ENCODE data around the gene UNC13B. TPM values are rescaled to one million over a fixed set of nuclear protein-coding genes. Genes with fewer than 3 reads are reported as not detected.

Gene UNC13B
- total RNA-seq, 4 donors from 2014 or later, result 19.1 to 46.9 (median 35.1) TPM

- intact Hi-C loops (cut with DNase I), result no loop called here
- peaks cover 0 to 2% of the 10 kb centered on the region in 2 donors for H3K36me3 ChIP-seq
- WGBS, 2 donors, result 60 to 78% methylated on average over 3 of the region's 3 CpGs
- H3K4me3 ChIP-seq (replicated peaks in 1 of 3), result no peak overlapping the region
- H3K4me1 ChIP-seq, result no peaks in the 10 kb centered on the region
- H3K27me3 ChIP-seq, result no peaks in the 10 kb centered on the region
- no peak for DNase-seq
- no peaks in the 10 kb centered on the region for H3K9me3 ChIP-seq
- H3K27ac ChIP-seq, result no peak overlapping the region
- TF ChIP-seq POLR2A (IDR thresholded peaks at IDR 0.05) (no peak), CTCF (IDR thresholded peaks at IDR 0.05) (no peak)
These were observed 203.2 kb downstream of the UNC13B start for GRCh38 chr9:35364817-35365585.

GRCh38 chr9:35366627-35367026 lies 204.8 kb downstream of the UNC13B start:
- peaks cover 0 to 7% of the 10 kb centered on the region in 2 donors for H3K36me3 ChIP-seq
- H3K4me1 ChIP-seq, result no peaks in the 10 kb centered on the region
- H3K4me3 ChIP-seq (replicated peaks in 1 of 3), result no peak overlapping the region
- intact Hi-C loops (cut with DNase I), result no loop called here
- no peak overlapping the region for H3K27ac ChIP-seq
- no peaks in the 10 kb centered on the region for H3K27me3 ChIP-seq
- TF ChIP-seq CTCF (IDR thresholded peaks at IDR 0.05), result no peak
- TF ChIP-seq POLR2A (IDR thresholded peaks at IDR 0.05), result no peak
- WGBS, 2 donors, result 94 to 100% methylated on average over 2 of the region's 2 CpGs
- H3K9me3 ChIP-seq, result no peaks in the 10 kb centered on the region
- DNase-seq, result no peak

- no peak overlapping the region for H3K27ac ChIP-seq
These were observed 205.6 kb downstream of the UNC13B start for GRCh38 chr9:35367451-35367850.

GRCh38 chr9:35370241-35370640 lies 208.4 kb downstream of the UNC13B start:
- intact Hi-C loops (cut with DNase I), result no loop called here

More at GRCh38 chr9:35367451-35367850, 205.6 kb downstream of the UNC13B start:
- H3K36me3 ChIP-seq, result peaks cover 0 to 7% of the 10 kb centered on the region in 2 donors
- no peaks in the 10 kb centered on the region for H3K9me3 ChIP-seq
- DNase-seq, result no peak
- 78 to 82% methylated on average over 2 of the region's 2 CpGs for WGBS, 2 donors
- no peaks in the 10 kb centered on the region for H3K4me1 ChIP-seq
- TF ChIP-seq CTCF (IDR thresholded peaks at IDR 0.05), result no peak
- TF ChIP-seq POLR2A (IDR thresholded peaks at IDR 0.05), result no peak
- no peaks in the 10 kb centered on the region for H3K27me3 ChIP-seq
- no peak overlapping the region for H3K4me3 ChIP-seq (replicated peaks in 1 of 3)
- intact Hi-C loops (cut with DNase I), result no loop called here

More at GRCh38 chr9:35370241-35370640, 208.4 kb downstream of the UNC13B start:
- no peak overlapping the region for H3K4me3 ChIP-seq (replicated peaks in 1 of 3)
- no peaks in the 10 kb centered on the region for H3K27me3 ChIP-seq
- H3K4me1 ChIP-seq, result no peaks in the 10 kb centered on the region
- TF ChIP-seq CTCF (IDR thresholded peaks at IDR 0.05) (no peak), POLR2A (IDR thresholded peaks at IDR 0.05) (no peak)
- peaks cover 0 to 9% of the 10 kb centered on the region in 2 donors for H3K36me3 ChIP-seq
- no peaks in the 10 kb centered on the region for H3K9me3 ChIP-seq
- H3K27ac ChIP-seq, result no peak overlapping the region
- 92 to 96% methylated on average over 5 of the region's 5 CpGs for WGBS, 2 donors
- no peak for DNase-seq
